ENCODE data around the gene STK32C.

GRCh38 chr10:132275426-132276178 lies 32.1 kb downstream of the STK32C start:
- TF ChIP-seq POLR2A (IDR thresholded peaks at IDR 0.05; ENCODE audit: low read depth, low read length), result no peak
- TF ChIP-seq POLR2AphosphoS5 (IDR thresholded peaks at IDR 0.05; ENCODE audit: low read depth, low read length), result no peak
- no peak for TF ChIP-seq TAF1 (IDR thresholded peaks at IDR 0.05; ENCODE audit: low read depth, low read length)
- TF ChIP-seq PAX5 (IDR thresholded peaks at IDR 0.05; ENCODE audit: insufficient read depth, low read length, severe bottlenecking), result no peak
- TF ChIP-seq POU2F2 (IDR thresholded peaks at IDR 0.05; ENCODE audit: low read depth, low read length), result no peak
- TF ChIP-seq SPI1 (IDR thresholded peaks at IDR 0.05; ENCODE audit: low read depth, low read length), result no peak
